ENCODE measurements around the gene FCER2. TPM values are rescaled to one million over a fixed set of nuclear protein-coding genes. Genes with fewer than 3 reads are reported as not detected.

Gene FCER2
- polyA plus RNA-seq, 1 experiment = not detected

DNA sequence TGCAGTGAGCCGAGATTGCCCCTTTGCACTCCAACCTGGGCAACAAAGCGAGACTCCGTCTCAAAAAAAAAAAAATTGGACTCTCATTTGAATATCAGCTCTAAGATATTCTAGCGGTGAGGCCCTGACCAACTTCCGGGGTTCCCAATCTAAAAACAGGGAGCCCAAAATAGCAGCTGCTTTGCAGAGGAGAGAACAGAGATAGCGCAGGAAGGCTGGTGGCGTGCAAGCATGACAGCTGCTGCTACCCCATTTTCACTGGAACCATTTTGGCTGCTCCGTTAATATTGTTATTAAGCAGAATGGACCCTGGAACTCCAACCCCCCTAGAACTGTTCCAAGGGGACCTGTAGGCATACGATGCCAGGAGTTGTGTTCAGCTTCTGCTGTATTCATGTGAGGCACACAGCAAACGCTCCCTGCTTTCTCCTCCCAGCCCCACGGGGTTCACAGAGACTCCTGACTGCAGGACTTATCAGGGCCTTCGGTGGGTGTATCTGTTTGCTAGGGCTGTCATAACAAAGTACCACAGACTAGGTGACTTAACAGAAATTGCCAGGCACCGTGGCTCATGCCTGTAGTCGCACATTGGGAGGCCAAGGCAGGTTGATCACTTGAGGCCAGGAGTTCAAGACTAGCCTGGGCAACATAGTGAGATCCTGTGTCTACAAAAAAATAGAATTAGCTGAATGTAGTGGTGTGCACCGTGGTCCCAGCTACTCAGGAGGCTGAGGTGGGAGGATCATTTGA lies 53.5 kb downstream of the FCER2 start:
- Histone ChIP-seq H3K36me3 (ENCODE audit: control insufficient read depth, insufficient read depth, low read length) (no peaks in the 10 kb centered on the region; the same call in 1 of the 2 replicates), H3K27me3 (ENCODE audit: control insufficient read depth, insufficient read depth, low read length) (peaks cover 3% of the 10 kb centered on the region; the same call in 1 of the 2 replicates), H3K4me3 (ENCODE audit: low read depth, low read length) (no peak overlapping the region)
- TF ChIP-seq, protein P1, sequence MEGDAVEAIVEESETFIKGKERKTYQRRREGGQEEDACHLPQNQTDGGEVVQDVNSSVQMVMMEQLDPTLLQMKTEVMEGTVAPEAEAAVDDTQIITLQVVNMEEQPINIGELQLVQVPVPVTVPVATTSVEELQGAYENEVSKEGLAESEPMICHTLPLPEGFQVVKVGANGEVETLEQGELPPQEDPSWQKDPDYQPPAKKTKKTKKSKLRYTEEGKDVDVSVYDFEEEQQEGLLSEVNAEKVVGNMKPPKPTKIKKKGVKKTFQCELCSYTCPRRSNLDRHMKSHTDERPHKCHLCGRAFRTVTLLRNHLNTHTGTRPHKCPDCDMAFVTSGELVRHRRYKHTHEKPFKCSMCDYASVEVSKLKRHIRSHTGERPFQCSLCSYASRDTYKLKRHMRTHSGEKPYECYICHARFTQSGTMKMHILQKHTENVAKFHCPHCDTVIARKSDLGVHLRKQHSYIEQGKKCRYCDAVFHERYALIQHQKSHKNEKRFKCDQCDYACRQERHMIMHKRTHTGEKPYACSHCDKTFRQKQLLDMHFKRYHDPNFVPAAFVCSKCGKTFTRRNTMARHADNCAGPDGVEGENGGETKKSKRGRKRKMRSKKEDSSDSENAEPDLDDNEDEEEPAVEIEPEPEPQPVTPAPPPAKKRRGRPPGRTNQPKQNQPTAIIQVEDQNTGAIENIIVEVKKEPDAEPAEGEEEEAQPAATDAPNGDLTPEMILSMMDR (IDR thresholded peaks at IDR 0.05; ENCODE audit: insufficient read depth, low read depth, low read length) = no peak
- DNase-seq (ENCODE audit: low read depth) = no peak
- CTCF ChIA-PET = interaction anchor here (0.6 to 11.0 kb wide), 5 partner anchors 13 to 151 kb away, joined by 3 to 91 read pairs (median 4); partner anchors contain the start of gene TRAPPC5
- POLR2A ChIA-PET = no interaction called here

DNA sequence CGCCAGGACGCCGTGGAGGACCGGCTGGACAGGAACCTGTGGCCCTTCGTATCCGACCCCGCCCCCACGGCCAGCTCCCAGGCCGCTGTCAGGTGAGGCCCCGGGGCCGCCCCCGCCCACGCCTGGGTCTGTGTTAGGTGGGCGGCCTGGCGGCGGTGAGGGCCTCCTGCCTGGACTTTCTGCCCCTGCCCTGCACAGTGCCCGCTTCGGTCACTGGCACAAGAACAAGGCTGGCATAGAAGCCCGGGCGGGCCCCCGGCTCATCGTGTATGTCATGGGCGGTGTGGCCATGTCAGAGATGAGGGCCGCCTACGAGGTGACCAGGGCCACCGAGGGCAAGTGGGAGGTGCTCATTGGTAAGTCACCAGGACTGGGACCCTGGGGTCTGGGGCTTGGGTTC lies 54.8 kb downstream of the FCER2 start:
- CTCF ChIA-PET = no interaction called here
- DNase-seq (ENCODE audit: low read depth) = no peak
- Histone ChIP-seq H3K27me3 (ENCODE audit: control insufficient read depth, insufficient read depth, low read length) (peaks cover 3% of the 10 kb centered on the region; the same call in 1 of the 2 replicates), H3K4me3 (ENCODE audit: low read depth, low read length) (no peak overlapping the region), H3K36me3 (ENCODE audit: control insufficient read depth, insufficient read depth, low read length) (peaks cover 2% of the 10 kb centered on the region)
- POLR2A ChIA-PET = no interaction called here
- TF ChIP-seq, protein P1 (IDR thresholded peaks at IDR 0.05; ENCODE audit: insufficient read depth, low read depth, low read length) = no peak

DNA sequence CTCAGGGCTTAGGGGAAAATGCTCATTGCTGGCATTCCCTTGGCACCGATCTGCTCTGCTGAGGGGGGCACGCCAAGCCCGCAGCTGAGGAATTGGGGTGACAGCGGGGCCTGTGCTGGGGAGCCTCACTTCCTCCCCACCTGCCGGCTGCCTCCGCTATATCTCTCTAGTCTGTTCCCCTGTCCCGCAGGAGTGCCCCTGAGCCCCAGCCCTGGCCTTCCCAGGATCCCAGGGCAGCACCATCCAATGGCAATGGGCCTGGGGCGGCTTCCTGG lies 55.6 kb downstream of the FCER2 start:
- TF ChIP-seq, protein P1 (IDR thresholded peaks at IDR 0.05; ENCODE audit: insufficient read depth, low read depth, low read length) = no peak
- peaks cover 3% of the 10 kb centered on the region; the same call in 1 of the 2 replicates for H3K27me3 ChIP-seq (ENCODE audit: control insufficient read depth, insufficient read depth, low read length)
- no peak overlapping the region for H3K4me3 ChIP-seq (ENCODE audit: low read depth, low read length)
- peaks cover 2% of the 10 kb centered on the region for H3K36me3 ChIP-seq (ENCODE audit: control insufficient read depth, insufficient read depth, low read length)
- CTCF ChIA-PET = no interaction called here
- DNase-seq (ENCODE audit: low read depth) = no peak
- POLR2A ChIA-PET = no interaction called here

DNA sequence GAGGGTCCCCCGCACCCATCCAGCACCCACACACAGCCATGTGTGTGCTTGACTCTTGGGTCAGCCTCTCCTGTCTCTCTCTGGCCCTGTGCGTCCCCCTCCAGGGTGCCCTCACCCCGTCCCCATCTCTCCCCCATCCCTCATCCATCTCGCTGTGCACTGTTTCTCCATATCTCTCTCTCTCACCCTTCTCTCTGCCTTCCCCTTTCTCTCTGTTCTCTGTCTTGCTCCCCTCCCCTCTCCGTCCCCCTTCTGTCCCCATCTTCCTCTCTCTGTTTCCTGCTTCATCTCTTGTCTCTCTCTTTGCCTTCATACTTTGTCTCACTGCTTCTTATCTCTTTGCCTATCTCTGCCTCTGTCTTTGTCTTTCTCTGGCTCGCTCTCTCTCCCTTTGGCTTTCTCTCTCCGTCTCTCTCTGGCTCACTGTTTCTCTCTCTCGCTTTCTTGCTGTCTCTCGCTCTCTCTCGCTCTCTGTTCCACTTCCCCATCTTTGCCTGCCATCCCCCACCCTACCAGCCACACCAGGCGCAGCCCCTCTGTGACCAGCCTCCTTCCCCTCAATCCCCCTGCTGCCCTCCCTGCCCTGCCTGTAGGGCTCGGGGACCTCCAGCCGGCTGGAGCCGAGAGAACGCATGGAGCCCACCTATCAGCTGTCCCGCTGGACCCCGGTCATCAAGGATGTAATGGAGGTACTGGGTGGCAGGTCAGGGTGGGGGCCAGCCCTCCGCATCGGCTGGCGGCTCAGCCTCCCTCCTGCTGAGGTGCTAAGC lies 56.1 kb downstream of the FCER2 start:
- ChIA-PET CTCF (no interaction called here), POLR2A (no interaction called here)
- TF ChIP-seq, protein P1 (IDR thresholded peaks at IDR 0.05; ENCODE audit: insufficient read depth, low read depth, low read length) = no peak
- H3K36me3 ChIP-seq (ENCODE audit: control insufficient read depth, insufficient read depth, low read length) = peaks cover 2% of the 10 kb centered on the region
- H3K27me3 ChIP-seq (ENCODE audit: control insufficient read depth, insufficient read depth, low read length) = peaks cover 3% of the 10 kb centered on the region; the same call in 1 of the 2 replicates
- no peak overlapping the region for H3K4me3 ChIP-seq (ENCODE audit: low read depth, low read length)
- no peak for DNase-seq (ENCODE audit: low read depth)

DNA sequence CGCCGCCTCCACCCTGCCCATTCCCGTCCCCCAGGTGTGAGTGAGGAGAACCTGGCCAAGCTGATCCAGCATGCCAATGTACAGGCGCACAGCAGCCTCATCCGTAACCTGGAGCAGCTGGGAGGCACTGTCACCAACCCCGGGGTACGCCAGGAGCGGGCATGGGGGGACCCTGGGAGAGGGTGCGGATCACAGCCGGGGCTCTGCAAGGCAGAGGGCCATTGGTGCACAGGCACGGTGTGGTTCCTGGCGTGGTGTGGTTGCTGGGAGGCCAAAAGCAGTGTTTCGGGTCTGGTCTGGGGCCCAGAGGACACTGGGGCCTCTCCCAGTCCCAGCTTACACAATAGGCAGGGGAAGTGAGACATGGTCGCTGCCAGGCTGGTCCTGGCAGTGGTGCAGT lies 56.8 kb downstream of the FCER2 start:
- ChIA-PET CTCF (interaction anchor here (0.8 kb wide), 1 partner anchor 35 kb away, joined by 4 read pairs; the partner anchor contains the start of gene TRAPPC5), POLR2A (no interaction called here)
- H3K36me3 ChIP-seq (ENCODE audit: control insufficient read depth, insufficient read depth, low read length) = peaks cover 2% of the 10 kb centered on the region
- H3K27me3 ChIP-seq (ENCODE audit: control insufficient read depth, insufficient read depth, low read length) = no peaks in the 10 kb centered on the region
- TF ChIP-seq, protein P1 (IDR thresholded peaks at IDR 0.05; ENCODE audit: insufficient read depth, low read depth, low read length) = no peak
- no peak overlapping the region for H3K4me3 ChIP-seq (ENCODE audit: low read depth, low read length)
- no peak for DNase-seq (ENCODE audit: low read depth)
